HG03342 (cell line): Measurements from ENCODE around the gene TUBA8.
"Not testable (repeated sequence)": the region's sequence is repeated elsewhere in the genome, so short reads cannot be mapped to it uniquely, and the experiment has no call there.

ENCODE experiments used
- ATAC-seq: cut with Tn5 transposase; IDR thresholded peaks from one replicate; pipeline ENCODE4 v1.9.1; 2021; ENCODE audit warnings: mild to moderate bottlenecking, moderate library complexity; ENCODE audit not compliant: unreplicated experiment

The TUBA8 gene

DNA sequence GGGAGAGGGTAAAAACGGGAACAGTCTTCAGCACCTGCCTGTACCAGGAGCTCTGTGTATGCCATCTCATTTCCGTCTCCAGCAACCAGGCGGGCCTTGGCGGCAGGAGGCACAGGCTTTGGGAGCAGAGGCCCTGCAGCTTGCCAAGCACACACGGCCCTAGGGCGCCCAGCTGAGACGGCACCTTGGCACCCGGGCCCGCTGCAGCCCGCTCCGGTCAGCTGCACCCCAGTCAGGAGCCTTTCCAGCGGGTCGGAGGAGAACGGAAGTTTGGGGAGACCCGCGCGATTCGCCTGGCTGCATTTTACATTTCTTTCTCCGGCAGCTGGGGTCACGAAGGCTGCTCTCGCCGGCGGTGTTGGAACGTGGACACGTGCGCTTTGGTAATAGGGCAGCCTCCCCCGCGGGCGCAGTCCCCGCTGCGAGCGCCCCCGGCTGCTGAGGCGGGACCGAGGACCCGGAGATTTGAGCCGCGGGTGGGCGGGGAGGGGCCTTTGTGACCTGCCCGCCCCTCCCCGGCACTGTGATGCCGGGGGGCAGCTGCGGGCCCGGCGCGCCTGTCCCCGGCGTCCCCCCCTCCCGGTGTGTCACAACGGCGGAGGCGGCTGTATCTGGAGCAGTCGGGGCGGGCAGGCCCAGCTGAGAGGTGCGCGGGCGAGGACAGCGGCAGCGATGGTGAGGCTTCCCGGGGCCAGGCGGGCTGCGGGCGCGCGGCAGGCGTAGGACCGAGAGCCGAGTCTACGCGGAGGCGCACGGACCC lies at the start of gene TUBA8:
Gene TUBA8, plus strand, starts transcription at position 616 of the 760 bp plus-strand sequence. Its CDS starts 57 bp downstream, at position 673.
- no peak for ATAC-seq

DNA sequence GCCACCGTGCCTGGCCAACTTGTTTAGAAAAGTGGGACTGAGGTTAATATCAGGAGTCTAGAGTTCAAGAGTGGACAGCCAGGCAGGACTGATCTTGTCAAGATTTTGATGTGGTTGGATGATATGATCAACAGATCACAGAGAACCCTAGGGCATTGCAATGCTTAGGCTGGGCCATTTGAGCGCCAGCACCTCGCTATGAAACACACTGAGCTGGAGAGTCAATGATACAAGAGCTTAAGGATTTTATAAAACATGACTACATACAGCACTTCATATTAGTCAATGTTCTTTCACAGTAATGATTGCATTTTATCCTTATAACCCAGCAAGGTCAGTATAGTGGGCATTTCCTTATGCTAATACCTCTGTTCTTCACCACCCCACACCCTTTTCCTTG lies 48.2 kb upstream of the TUBA8 start:
- ATAC-seq: no peak

DNA sequence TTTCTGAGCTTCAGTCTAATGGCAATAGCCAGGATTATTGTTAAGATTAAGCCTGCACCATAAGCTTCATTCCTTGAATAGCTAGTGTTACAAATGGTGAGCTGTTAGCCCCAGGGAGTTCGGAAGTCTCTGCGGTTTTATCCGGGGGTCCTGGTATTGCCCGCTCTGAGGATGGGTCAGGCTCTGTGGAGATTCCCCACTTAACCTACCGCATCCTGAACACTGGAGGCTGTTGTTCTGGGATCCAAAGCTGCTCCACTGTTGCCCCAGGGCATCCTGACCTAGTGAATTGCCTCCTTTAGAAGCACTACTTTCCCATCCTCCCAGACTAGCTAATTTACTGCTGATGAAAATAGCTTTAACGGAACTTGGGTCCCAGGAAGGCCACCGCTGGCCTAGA lies 47.3 kb upstream of the TUBA8 start:
- no peak for ATAC-seq

DNA sequence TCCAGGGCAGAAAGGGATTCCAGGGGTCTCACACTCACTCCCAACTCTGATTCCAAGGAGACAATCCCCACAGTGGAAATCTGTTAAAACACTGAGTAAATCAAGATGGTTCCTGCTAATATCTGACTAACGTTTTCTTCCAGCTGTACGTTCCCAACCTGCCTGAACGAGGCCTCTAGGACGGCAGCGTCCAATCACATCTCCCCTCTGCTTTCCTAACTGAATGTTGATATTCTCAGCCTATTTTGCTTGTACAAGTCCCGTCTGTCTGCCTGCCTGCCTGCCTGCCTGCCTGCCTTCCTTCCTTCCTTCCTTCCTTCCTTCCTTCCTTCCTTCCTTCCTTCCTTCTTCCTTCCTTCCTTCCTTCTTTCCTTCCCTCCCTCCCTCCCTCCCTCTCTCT lies 46.9 kb upstream of the TUBA8 start:
- ATAC-seq: not testable (repeated sequence)

DNA sequence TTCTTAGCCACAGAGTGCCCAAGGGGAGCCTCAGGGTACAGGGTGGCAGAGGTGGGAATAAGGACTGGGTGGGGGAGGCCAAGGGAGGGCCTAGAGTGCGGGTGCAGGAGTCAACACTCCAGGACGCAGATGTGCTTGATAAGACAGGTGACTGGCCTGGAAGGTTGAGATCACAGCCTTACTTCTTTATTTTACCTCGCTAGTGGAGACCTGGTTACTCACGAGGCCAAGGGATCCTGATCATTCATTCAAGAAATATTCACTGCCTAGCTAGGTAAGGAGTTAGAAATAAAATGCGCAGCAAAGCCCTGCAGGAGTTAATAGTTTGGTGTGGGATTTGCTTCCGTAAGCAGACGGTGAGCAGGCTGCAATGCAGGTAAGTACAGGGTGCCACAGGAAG lies 46.0 kb upstream of the TUBA8 start:
- no peak for ATAC-seq

DNA sequence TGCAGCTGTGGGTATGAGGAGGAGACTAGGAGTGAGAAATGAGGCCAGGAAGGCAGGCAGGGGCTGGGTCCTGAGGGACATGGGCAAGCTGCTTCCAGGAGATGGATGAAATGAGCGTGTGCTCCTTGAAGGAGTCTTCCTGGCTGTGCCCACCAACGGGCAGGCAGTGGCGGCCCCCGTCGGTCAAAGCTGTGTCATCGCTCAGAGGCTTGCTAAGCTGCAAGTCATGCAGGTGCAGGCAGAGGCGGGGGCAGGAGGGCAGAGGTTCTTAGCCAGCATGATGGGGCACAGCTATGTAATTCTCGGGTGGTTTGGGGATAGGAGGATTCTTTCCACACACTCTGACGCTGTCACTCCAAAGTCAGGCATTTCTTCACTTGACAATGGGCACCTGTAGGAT lies 45.4 kb upstream of the TUBA8 start:
- no peak for ATAC-seq

DNA sequence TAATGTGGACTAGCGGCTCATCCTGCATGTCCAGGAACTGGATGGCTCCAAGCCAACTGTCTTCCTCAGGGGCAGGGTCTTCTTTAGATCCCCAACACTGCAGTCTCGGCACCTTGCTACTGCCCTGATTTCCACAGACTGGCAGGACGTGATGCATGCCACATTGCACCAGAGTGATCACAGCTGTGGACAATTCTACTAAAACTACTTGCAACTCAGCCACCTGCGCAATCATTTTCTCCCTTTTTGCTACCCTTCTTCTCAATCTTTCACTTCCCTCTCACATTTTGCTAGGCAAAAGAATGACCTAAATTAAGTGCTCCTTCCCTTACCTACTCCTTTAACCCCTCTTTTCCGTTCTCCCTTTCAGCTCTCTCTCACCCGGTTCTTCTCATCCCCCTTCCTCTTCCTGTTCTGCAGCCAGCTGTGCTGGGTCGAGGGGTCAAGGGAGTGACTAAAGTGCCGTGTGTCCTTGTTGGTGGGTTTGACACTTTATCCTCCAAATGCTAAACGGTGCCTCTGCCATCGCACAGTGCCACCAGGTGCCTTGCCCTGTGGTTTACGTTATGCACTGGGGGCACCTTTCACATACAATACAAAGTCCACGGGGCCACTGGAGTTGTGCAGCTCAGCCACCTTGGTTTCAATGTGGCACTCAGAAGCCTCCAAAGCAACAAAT lies 44.3 kb upstream of the TUBA8 start:
- ATAC-seq: no peak

DNA sequence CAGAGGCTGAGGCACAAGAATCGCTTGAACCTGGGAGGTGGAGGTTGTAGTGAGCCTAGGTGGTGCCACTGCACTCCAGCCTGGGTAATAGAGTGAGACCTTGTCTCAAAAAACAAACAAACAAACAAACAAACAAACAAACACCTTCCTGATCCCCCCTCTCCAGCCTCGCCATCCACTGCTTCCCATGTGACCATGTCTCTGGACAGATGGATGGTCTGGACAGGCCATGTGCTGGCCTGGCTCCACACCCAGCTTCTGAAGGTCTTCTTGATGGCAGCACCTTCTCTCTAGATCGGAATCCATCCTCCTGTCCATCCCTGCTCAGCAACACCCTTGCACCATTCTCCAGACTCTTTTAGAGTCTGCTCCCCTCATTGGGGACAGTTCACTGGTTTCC lies 43.5 kb upstream of the TUBA8 start:
- ATAC-seq: no peak

DNA sequence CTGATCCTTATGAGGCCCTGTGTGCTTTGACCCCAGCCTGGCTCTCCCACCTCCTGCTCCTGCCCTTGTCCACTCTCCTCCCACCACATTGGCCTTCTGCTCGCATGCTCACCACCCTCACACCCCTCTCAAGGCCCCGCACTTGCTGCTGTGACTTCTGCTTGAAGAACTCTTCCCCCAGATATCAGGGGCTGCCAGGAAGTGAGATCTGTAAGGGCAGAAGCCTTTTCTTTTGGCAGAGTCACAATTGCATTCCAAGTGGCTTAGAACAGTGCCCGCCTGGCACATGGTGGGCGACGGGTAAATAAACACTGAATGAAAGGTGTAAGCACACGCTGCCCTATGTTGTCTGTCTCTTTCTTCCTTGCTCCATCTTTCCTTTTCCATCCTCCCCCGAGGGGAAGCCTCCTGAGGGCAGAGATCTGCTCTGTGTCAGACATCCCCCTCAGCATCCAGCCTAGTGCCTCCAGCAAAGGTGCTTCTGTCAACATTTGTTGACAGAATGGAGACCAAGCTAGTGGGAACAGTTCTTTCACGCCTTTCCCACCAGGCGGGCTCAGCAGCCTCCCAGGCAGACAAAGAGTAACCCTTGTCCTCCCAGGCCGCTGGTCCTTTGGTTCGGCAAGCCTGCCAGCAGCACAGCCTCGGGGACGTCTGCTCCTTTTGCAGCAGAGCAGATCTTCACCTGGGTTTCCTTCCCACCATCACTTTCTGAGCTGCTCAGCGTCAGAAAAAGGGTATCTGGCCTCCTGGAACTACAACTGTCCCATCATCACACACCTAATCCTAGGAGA lies 42.9 kb upstream of the TUBA8 start:
- no peak for ATAC-seq

DNA sequence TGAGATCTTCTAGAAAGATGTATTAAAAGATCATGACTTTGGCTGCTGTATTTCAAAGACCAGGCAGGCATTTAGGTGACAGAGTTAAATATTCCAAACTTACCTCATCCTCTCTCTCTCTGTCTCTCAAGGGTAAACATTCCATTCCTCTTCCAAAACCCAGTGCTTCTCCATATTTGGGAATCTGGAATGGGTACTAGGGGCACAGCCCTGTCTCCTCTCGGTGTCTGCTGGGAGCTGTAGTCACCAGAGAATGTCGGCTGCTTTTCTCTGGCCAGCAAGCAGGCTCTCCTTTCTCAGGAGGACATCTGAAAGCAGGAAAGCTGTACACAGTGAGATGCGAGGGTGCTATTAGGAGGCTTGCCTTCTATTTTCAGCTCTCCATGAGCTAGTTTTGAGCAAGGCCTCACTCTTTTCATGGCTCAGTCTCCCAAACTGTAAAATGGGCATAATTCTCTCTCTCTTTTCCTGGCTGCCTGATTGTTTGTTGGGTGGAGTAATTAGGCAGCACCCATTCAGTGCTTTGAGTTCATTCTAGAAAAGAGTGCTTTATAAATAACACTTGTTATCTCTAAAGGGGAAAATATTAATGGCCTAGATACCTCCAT lies 42.1 kb upstream of the TUBA8 start:
- ATAC-seq: no peak

DNA sequence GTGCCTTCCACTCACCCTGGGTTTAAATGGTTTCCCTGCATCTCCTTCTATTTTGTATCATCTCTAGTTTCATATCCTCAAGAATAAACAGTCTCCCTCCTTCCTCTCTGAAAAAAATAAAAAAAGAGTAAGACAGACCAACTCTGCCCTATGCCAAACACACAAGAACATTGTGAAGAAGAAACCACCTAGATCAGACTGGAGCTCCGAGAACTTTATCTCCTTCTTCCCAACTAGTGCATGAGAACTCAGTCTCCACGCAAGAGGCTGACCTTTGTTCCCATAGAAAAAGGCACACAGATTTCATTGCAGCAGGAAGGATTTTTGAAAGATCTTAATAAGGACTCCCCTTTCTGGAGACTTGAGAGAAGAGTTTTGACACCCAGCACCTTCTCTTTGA lies 41.6 kb upstream of the TUBA8 start:
- no peak for ATAC-seq

DNA sequence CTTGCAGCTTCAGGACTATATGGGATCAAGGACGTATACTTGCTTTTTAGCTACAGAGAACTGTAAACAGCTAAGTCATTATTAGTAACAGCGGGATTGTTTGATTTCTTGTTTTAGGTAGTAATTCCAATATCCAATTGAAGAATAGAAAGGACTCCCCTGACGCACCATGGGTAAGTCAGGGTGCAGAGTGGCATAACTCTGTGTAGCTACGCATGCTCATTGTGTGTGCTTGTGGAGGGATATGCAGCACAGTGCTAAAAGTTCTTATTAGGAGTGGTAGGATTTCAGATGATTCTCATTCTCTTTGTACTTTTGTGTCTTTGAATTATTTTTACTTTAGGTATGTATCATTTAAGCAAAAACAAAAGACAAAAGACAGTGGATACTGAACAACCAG lies 40.6 kb upstream of the TUBA8 start:
- no peak for ATAC-seq

DNA sequence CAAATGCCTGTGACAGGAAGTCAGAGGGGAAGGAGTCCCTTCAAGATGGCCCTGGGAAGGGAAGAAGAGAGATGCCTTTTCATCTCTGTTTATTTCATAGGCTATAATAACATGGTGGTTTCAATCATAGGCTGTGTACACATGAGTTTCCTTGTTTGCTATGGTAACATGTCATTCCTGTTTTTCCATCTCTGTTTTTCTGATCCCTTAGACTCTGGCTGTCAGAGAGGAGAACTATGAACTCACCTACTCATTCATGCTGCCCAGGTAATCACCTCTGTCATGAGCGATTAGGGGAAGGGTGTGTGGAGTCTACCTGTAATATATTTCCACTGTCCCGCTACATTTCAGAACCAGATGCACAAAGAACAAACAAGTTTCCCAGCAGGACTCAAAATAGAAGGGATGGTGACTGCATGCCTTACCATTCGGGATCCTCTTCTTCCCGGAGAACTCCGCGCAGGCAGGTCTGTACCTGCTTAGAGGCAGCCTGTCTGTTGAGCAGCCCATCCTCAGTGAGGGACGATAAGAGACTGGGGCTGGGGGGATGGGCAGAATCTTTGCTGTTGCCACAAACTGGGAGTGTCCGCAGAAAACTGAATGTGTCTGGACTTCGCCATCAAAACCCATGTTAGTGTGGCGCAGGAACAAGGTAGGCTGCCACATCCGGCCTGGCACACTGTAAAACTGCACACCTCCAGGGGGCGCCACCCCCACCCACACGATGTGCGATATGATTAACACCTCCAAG lies 39.9 kb upstream of the TUBA8 start:
- no peak for ATAC-seq

DNA sequence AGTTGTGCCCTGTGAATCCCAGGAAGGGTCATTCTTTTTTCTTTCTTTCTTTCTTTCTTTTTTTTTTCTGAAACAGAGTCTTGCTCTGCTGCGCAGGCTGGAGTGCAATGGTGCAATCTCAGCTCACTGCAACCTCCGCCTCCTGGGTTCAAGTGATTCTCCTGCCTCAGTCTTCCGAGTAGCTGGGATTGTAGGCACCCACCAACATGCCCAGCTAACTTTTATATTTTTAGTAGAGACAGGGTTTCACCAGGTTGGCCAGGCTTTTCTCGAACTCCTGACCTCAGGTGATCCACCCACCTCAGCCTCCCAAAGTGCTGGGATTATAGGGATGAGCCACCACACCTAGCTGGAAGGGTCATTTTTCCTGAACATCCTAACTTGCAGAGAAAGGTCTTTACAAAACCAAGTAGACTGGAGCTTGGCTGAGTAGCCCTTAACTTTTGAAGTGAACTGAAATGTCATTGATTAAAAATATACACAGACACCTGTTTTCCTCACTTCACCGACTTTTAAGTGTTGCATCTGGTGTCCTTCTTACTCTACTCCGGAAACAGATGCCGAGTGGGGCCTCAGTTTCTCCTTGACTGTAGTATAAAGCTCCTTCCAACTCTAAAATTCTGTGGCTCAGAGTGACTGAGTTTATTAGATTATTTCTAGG lies 39.2 kb upstream of the TUBA8 start:
- ATAC-seq: not testable (repeated sequence)

DNA sequence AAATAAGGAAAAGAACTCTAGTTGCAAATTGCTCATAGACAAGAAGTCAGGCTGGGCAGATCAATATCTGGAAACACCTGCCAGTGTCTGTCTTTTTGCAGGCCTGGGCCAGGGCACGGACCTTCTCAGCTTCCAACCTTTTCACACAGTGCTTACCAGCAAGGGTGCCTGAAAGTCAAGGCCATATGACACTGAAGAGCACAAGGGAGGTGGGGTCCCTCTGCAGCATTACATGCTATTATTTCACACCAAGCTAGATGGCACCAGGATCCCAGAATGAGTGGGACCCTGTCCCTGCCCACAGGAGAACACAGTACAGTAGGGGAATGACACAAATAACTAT lies 38.7 kb upstream of the TUBA8 start:
- no peak for ATAC-seq

DNA sequence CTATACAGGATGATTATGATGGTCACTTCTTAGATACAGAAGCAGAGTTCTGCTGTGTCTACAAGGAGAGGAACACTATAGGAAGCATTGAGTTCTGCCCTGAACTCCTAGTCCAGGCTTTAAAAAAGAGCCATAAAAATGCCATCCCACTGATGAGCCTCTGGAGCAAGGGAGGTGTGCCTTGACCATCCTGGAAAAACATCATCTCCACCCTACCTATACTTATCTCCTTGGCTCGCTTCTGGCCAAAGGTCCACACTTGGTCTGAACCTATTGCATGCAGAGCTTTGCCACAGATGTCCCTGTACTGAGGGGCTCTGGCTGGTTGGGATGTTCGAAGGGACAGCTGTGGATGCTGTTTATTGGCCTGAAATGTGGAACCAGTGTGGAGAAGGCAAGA lies 37.1 kb upstream of the TUBA8 start:
- ATAC-seq: no peak

DNA sequence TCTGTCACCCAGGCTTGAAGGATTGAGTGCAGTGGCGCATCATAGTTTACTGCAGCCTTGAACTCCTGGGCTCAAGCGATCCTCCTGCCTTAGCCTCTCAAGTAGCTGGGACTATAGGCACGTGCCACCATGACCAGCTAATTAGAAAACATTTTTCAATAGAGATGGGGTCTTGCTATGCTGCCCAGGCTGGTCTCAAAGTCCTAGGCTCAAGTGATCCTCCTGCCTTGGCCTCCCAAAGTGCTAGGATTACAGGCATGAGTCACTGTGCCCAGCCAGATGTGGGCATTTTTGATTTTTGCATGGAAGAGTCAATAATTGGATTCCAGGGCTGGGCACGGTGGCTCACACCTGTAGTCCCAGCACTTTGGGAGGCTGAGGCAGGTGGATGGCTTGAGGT lies 36.7 kb upstream of the TUBA8 start:
- not testable (repeated sequence) for ATAC-seq

DNA sequence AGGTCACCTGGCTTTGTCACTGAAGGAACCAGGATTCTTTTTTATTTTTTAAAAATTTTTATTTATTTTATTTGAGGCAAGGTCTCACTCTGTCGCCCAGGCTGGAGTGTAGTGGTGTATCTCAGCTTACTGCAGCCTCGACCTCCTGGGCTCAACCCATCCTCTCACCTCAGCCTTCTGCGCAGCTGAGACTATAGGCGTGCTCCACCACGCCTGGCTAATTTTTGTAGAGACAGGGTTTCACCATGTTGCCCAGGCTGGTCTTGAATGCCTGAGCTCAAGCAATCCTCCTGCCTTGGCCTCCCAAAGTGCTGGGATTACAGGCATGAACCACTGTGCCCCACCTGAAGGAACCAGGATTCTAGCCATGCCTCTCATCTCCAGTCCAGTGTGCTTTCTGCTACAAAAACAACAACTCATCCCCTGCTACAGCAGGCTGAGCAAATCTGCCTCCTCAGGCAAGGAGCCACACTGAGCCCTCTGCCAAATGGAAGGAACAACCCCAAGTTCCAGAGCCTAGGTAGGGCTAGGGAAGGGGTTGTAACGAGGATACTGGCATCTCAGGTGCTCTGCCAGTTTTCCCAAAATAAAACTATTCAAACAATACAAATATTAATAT lies 35.4 kb upstream of the TUBA8 start:
- ATAC-seq: no peak

DNA sequence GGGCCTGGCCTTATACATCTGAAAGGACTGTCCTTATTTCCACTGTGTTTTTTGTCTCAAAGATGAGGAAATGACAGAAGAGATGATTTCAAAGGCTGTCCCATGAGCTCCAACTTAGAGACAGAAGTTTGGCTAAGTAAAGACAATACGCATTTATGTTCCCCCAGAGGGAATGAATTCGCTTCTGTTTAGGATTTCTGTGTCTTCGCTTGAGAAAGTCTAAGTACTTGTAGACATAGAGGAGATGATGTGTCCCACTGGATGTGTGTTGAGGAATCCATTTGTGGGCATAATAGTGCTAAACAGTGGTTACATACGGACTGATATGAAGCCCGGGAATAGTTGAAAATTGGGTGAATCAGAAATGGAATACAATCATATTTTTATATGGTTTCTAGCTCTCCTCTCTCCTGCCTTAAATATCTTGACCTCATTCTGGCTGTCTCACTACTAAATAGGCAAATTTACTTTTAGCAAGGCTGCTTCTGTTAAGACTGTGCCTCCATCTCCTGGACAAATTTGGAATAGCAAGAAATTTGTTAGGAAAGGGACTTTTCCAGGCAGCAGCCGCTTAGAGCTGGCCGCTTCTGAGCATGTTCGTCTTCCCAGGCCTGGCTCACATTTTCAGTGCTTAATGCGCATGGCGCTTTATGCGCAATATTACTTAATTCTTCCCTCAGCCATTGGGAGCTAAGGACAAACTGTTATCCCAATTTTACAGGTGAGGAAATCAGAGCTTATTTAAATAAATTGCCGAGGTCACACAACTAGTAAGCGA lies 34.7 kb upstream of the TUBA8 start:
- no peak for ATAC-seq
